CD4-positive, alpha-beta T cell treated with Interleukin-6 for 4 hours (primary cell): ENCODE results near the gene GIPR.
"Not testable (repeated sequence)": the region's sequence is repeated elsewhere in the genome, so short reads cannot be mapped to it uniquely, and the experiment has no call there.

Experiments
- DNase-seq: peaks from one replicate; pipeline ENCODE4 v3.0.0-alpha.2; 2020; ENCODE audit warnings: mixed read lengths

Gene GIPR

GRCh38 chr19:45645631-45646344 is 22.2 kb upstream of the GIPR start:
- DNase-seq = peak; percentile 82

- DNase-seq = no peak
Measured at GRCh38 chr19:45646345-45646698, 21.7 kb upstream of the GIPR start.

GRCh38 chr19:45650722-45651121 is 17.3 kb upstream of the GIPR start:
- DNase-seq = no peak

- no peak for DNase-seq
Measured at GRCh38 chr19:45653634-45654033, 14.4 kb upstream of the GIPR start.

DNA sequence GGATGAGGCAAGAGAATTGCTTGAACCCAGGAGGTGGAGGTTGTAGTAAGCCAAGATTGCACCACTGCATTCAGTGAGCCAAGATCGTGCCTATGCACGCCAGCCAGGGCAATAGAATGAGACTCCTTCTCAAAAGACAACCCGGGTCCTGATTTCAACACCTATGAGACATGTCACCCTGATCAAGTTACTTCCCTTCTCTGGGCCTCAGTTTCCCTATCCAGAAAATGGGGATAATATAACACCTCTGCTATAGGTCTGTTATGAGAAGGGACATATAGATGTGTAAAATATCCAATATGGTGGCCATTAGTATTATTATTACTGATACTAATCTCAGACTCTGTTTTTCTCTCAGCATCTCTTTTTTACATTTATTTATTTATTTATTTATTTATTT is 12.9 kb upstream of the GIPR start:
- DNase-seq = no peak

DNA sequence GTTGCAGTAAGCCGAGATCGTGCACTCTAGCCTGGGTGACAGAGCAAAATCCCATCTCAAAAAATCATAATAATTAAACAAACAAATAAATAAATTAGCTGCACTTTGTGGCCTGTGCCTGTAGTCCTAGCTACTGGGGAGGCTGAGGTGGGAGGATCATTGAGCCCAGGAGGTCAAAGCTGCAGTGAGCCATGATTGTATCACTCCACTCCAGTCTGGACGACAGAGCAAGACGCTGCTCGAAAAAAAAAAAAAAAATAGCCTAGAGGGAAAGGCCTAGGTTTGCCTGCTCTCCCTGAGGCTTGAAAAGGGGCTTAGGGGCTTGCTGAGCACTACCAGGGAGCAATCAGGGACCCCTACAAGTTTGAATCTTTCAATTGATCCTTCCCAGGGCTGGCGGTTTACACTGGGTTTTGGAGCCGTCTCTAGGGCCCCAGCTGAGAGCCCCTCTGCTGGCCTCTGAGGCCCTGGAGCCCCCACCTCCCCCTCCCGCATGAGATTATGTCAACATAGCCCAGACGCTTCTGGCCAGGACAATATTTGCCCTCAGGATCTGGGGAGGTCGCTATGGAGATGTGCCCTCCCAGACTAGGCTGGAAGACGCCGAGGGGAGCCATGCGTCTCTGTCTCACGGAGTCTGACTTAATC is 10.4 kb upstream of the GIPR start:
- no peak for DNase-seq

- DNase-seq = no peak
Measured at GRCh38 chr19:45659096-45659729, 8.8 kb upstream of the GIPR start.

- no peak for DNase-seq
Measured at GRCh38 chr19:45660636-45661035, 7.4 kb upstream of the GIPR start.

DNA sequence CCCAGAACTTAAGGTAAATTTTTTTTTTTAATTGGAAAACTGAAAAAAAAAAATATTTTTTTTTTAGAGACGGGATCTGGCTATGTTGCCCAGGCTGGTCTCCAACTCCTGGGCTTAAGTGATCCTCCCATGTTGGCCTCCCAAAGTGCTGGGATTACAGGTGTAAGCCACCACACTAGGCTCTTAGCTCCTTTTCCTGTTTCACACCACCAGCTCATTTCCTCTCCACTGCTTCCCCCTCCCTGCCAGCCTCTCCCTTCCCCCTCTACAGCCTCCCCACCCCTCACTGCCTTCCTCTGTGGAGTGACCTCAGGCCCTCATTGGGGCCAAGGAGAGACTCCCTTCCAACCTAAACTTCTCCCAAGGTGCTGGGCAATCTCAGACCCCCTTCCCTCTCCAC is 4.2 kb upstream of the GIPR start:
- DNase-seq = no peak

GRCh38 chr19:45664575-45664974 is 3.4 kb upstream of the GIPR start:
- DNase-seq = no peak

GRCh38 chr19:45668342-45668871 is 386 bp downstream of the GIPR start:
- DNase-seq = peak; percentile 41

- peak; percentile 43 for DNase-seq
Measured at GRCh38 chr19:45670670-45671453, 2.8 kb downstream of the GIPR start.

GRCh38 chr19:45674946-45675345 is 6.9 kb downstream of the GIPR start:
- DNase-seq = no peak

DNA sequence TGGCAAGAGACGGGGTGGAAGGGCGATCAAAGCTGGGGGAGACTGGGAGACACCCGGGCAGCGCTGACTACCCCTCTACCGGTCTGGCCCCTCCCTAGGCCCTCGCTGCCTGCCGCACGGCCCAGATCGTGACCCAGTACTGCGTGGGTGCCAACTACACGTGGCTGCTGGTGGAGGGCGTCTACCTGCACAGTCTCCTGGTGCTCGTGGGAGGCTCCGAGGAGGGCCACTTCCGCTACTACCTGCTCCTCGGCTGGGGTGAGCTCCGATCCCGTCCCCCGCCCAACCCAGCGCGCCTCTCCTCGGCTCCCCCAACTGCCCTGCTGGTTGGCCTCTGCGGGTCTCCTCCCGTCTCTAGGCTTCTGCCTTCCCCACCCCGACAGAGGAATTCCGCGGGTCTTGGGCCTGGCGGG is 8.8 kb downstream of the GIPR start:
- DNase-seq = peak; percentile 69

GRCh38 chr19:45677351-45678230 is 9.6 kb downstream of the GIPR start:
- DNase-seq = peak; percentile 94

- peak; percentile 87 for DNase-seq
Measured at GRCh38 chr19:45681391-45682015, 13.5 kb downstream of the GIPR start.

DNA sequence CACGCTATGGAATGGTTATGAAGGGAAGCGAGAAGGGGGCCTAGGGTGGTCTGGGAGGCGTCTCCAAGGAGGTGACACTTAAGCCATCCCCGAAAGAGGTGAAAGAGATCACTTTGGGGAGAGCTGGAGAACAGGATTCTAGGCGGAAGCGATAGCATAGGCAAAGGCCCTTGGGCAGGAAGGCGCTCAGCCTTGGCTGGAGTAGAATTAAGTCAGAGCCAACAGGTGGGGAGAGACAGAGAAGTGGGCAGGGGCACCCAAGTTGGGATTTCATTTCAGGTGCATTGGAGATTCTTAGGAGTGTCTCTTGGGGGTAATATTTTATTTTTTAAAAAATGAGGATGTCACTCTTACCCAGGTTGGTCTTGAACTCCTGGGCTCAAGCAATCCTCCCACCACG is 14.1 kb downstream of the GIPR start:
- no peak for DNase-seq

DNA sequence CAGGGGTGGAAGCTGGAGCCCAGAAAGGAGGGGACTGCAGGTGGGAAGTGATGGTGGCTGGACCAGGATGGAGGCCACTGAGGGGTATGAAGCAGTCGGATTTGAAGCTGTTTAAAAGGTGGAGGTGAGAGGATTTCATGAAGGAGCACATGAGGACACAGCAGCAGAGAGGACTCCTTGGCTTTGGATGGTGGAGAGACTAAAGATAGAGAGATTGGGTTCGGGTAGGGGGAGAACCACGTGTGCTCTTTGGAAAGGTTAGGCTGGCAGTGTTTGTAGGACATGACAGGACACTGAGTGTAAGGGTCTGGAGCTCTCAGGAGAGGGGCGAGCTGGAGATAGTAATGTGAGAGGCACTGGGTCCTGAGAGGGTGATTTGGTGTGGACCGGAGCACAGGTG is 14.9 kb downstream of the GIPR start:
- no peak for DNase-seq

GRCh38 chr19:45685045-45685444 is 17.0 kb downstream of the GIPR start:
- DNase-seq = not testable (repeated sequence)

DNA sequence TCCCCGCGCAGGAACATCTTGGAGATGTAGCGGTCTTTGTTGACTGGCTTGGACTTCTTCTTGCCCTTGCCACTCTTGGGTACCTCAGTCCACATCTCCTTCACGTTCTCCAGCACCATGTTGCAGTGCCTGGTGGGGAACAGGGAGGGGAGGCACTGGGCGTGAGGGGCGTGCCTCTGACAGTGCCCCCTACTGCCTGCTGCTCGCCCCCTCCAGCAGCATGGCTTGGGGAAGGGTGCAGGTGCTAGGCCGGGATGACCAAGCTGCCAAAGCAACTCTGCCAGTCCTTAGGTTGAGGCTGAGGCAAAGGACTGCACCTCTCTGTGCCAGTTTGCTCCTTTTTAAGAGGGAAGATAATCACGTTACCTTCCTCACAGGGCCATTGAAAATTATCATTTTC is 19.6 kb downstream of the GIPR start:
- DNase-seq = no peak

DNA sequence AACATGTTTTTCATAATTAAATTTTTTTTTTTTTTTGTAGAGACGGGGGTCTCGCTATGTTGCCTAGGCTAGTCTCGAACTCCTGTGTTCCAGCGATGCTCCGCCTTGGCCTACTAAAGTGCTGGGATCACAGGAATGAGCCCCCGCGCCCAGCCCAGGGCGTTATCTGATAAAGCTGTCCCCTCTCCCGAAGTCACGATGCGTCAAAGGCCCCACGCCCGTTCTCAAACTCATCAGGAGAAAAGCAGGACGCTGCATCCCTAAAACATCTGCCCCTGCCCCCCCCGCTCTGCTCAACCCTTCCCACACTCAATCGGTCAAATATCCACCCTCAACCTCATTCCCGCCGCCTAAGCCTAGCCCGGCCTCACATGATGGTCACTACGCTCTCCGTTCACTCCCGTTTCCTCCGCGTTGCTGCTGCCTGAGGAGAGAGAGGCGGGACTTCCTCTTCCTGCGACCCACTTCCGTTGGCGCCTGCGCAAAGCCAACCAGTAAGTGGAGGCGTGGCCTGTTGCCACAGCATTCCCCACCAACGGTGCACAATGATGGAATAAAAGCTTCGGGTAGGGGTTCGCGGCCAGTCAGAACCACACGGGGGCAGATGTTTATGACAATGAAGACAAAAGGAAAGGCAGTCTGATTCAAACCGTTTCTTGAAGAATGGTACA is 23.6 kb downstream of the GIPR start, which contains the start of gene SNRPD2:
Gene SNRPD2 (minus strand): TSS at position 438 of the 671 bp plus-strand sequence. CDS start 65 bp downstream, at position 373.
- DNase-seq = peak; percentile 92
